ENCODE results near the gene THAP11.
"Not testable (repeated sequence)": the region's sequence is repeated elsewhere in the genome, so short reads cannot be mapped to it uniquely, and the experiment has no call there.

The THAP11 gene

DNA sequence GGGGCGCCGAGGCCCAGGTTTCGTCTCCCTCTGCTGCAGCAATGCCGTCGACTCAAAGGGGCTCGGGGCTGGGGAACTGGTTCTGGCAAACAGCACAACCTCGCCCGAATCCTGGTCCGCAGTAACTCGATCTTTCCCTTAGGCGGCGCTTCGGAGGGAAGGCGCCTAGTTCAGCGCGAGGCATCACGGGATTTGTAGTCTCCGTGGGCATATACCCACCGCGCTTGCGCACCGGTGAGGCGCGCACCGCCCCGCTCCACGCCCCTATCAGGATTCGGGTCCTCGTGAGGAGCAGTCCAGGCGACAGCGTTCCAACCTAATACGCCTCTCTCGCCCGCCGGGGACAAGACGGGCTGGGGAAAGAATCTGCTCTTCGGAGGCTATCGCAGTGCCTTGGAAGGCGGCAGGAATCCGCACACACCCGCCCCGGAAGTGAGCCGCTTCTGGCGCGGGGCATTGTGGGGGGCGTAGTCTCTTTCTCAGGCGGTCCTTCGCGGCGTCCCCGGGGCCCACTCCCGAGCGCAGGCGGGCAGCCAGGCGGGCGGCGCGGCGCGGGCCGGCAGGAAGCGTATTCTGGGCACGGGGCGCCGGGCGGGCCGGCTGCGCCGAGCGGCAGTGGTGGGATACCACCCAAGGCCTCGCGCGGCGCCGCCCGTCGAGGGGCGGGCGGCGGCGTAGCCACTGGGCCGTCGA, at the start of gene THAP11:
Gene THAP11, plus strand, starts transcription at position 505 of the 693 bp plus-strand sequence. CDS start 235 bp downstream, outside the sequence.
- DNase-seq, result peak; percentile 92

DNA sequence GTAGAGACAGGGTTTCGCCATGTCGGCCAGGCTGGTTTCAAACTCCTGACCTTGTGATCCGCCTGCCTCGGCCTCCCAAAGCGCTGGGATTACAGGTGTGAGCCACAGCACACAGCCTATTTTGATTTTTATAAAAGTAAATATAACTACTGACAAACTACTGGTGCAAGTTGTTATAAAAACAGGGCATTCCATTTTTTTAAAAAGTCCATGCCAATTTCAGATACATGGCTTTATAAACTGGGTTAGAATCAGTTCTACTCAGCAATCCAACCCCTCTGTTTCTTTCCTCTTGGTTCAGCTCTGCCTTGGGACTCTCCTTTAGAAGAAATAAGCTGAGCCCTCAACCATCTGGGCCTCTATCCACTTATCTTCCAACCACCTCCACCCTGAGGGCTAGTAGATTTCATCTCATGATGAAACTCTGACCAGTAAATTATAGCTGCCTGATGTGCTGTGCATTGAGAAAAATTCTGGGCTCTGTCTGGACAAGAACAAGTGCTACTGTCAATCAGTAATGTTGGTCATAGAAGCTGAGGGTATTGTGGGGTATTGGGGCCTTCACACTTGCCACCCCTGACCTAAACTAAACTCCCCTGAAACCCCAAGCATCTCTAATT, 45.9 kb upstream of the THAP11 start:
- no peak for DNase-seq

DNA sequence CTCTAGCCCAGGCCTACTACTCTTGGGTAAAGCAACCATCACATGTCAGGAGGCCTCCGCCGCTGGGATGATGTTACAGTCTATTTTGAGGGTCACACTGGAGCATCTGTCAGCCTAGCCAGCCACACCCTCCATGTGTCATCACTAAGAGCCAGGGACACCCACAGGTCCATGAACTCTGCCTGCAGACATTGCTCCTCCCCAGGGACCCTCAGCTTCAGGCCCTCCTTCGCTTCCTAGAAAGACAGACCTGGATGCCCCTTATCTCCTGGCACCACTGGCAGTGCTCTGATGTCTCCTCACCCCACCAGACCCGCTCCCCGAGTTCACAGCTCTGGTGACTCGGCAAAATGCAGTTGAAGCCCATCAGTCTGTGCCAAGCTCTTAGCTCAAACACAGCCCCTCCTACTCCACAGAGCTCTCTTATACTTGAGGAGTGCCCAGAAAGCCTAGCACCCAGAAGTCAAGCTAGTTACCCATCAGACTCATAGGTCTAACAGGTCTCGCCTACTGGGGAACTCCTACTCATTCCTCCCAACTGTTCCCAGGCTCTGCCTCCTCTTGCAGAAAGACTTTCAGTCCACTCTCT, 41.7 kb upstream of the THAP11 start:
- no peak for DNase-seq

DNA sequence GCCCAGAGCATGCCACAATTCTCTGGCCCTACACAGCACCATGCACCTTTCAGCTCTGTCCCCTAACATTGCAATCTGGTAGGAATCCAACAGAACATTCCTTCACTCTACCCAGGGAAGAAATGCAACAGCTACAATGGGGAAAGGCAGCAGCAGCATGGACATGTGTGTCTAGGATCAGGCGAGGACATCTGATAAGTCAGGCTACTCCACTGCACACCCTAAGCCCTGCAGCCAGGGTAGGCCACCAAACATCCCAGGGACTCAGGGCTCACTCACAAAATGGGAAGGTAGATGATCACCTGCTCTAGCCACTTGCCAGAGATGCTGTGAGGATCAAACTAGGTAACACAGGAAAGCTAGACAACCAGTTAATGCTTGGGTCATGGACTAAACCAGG, 40.9 kb upstream of the THAP11 start:
- no peak for DNase-seq

DNA sequence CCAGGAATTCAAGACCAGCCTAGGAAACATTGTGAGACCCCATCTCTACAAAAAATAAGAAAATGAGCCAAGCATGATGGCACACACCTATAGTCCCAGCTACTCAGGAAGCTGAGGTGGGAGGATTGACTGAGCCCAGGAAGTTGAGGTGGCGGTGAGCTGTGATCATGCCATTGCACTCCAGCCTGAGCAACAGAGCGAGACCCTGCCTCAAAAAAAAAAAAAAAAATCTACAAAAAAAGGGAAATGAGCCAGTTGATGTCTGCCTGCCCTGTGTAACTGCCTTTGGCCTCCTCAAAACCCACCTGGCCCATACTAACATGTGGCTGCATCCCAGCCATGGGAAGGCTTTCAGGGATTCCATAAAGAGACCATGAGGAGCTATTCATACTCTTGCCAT, 40.2 kb upstream of the THAP11 start:
- no peak for DNase-seq

DNA sequence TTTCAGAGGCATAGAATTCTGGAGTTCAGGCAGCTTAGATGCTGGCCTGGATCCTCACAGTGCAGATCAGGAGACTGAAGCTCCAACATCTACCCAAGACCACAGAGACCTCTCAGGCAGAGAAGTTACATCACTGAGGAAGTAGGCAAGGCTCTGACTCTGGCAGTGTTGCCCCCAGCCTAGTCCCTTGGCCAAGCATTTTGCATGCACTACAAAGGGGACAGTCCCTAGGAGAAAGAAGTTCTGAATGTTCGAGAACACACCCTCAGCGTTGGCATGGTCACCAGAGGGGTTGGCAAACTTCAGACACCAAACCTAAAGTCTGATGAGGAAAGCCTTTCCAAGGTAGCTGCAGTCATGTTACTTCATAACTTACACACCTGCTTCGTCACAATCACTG, 38.2 kb upstream of the THAP11 start:
- no peak for DNase-seq

DNA sequence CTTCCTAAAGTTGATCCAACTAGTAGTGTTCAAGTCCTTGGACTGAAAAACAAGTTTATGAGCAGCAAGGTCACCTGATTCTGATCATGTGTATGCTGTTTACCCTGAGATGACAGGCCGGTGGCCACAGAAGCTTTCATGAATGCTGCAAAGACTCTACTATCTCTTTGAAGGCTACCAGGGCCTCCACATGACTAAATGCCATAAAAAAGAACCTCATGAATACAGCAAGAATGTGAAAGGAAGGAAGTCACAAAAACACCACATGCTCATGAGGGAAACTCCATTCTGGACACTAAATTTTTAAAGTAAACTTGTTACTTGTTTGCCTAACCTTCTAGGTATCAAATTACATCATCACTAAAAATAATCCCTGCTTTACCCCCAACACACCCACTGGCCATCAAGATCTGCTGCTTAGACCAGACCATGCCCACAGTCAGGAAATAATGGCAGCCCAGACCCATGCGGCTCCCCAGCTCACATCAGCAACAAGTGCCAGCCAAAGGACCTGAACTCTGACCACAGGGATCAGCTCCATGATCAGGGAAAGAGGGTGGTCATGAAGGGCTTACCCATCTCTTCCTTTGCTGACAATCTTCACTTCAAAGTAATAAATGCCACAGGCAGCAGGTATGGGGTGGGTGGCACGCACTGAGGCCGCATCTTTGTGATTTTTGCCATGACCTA, 37.1 kb upstream of the THAP11 start:
- no peak for DNase-seq

DNA sequence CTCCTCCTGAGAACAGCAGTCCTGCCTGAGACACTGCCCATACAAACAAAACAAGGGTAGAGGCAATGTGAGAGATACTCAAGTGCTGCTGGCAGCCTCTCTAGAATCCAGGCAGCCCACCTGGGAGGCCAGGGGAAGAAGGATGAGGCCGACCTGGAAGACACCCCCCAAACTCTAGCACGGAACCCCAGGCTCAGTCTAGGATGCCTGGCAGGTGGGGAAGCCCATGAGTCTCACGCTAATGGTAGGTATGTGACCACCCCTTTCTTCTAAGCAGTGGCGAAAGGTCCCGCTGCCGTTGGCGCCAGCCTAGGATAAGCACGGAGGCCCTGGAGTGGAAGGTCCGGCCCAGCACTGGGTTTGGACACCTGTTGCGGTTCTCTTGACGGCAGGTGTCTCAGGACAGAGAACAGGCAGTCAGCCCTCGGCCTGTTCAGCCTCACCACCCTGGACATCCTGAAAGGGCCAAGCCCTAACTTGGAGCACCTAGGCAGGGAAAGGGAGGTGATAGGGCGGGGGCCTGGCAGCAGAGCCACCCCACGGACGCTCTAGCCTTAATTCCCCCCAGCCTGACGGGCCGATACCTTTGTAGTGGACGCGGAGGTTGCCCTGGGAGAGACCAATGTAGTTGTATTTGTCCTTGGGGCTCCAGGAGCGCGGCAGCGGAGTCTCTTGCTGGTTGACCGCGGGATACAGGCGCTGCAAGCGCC, 36.2 kb upstream of the THAP11 start:
- DNase-seq, result no peak

DNA sequence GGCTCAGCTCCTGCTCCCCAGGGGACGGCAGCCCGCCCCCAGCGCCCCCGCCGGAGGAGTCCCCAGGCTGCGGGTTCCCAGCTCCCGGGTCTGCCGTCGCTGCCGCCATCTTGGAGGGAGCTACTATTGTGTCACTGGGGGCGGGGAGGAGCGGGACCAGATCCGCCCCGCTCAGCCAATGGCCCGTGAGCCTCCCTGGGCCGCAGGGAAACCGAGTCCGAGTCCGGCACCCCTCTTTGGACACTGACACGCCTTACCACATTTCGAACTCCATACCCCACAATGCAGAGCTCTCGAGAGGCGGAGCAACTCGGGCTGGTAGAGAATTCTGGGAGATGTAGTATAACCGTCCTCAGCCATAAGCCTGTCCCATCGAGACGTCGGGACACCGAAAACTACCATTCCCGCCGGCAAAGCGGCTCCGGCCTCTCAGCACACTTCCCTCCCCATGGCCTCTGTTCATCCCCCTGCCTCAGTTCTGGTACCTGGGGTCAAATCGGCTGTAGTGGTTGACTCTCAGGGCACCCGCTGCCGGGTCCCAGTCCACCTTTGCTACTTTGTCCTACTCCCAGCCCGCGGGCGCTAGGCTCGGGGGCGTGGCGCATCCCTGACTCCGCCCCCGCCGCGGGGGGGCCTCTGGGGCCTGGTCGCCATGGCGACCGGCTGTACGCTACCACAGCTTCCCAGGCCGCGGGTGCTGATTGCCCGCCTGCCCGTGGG, 35.5 kb upstream of the THAP11 start, which contains the start of the genes RANBP10 and TSNAXIP1:
Gene RANBP10, minus strand, starts transcription at position 133 of the 720 bp plus-strand sequence. Its CDS starts 24 bp downstream, at position 109.
Gene TSNAXIP1, plus strand, starts transcription at position 462 of the 720 bp plus-strand sequence. CDS start 261 bp downstream, outside the sequence.
- peak; percentile 99 for DNase-seq

DNA sequence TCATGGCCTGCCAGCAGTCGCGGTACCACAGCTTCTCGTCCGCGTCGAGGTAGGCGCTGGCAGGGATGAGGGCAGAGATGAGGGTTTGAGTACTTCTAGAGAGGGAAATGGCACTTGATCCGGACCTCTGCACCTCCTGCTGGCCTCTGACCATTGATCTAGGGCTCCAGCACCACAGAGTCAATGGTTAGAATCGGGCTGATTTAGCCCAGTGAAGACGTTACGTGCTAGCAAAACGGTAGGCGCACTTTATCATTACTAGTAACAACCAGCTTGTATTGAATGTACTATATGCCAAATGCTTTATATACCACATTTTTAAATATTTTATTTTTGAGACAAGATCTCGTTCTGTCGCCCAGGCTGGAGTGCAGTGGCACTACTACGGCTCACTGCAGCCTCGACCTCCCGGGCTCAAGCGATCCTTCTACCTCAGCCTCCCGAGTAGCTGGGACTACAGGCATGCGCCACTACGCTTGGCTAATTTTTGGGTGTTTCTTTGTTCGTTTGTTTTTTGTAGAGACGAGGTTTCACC, 34.9 kb upstream of the THAP11 start:
- no peak for DNase-seq

DNA sequence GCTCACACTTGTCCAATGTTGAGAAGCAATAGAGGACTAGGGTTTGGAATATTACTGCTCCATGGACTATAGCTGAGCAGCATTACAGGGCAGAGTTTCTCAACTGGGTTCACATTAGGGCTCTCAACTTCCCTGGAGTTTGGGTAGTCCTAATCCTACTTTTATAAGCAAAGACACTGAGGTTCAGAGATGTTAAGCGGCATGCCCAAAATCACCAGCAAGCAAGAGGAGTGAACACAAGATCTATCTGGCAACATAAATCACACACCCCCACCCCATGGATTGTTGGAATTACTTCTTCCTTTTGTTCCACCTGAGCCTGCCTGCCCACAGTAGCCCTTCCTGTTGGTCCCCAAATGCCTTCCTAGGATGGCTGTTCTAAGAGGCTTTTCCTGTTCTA, 30.2 kb upstream of the THAP11 start:
- no peak for DNase-seq

DNA sequence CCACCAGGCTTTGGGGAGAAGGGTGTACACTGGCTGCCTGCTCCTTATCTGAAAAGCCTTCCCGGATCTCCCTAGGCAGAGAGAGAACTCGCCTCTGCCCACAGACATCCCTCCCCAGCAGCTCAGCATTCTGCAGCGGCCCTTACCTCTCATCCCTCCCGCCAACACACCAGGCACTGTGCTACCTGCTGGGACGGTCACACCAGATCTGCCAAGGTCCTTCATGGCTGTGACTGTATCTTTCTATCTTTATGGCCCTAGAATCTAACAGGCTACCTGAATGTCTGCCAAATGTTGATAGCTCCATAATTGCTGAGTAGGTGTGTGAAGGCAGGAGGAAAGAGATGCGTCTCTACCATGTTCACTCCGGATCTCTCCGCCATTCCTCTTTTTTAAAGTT, 27.6 kb upstream of the THAP11 start:
- DNase-seq, result no peak

DNA sequence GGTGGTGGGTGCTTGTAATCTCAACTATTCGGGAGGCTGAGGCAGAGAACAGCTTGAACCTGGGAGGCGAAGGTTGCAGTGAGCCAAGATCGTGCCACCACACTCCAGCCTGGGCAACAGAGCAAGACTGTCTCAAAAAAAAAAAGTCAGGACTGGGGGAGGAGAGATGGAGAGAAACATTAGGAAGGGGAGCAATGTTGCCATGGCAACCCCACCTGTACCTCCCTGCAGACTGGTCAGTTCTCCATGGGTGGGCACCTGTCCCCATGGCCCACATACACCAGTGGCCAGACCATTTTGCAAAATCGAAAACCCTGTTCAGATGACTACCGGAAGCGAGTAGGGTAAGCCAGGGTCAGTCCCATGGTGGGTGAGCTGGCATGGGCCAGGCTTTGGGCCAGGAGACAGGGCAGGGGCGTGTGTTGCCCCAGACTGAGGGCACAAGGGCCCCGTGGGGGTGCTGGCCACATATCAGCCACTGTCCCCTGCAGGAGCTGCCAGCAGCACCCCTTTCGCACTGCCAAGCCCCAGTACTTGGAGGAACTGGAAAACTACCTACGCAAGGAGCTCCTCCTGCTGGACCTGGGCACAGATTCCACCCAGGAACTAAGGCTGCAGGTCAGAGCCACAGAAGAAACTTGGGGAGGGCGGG, 21.4 kb upstream of the THAP11 start:
- DNase-seq, result no peak

DNA sequence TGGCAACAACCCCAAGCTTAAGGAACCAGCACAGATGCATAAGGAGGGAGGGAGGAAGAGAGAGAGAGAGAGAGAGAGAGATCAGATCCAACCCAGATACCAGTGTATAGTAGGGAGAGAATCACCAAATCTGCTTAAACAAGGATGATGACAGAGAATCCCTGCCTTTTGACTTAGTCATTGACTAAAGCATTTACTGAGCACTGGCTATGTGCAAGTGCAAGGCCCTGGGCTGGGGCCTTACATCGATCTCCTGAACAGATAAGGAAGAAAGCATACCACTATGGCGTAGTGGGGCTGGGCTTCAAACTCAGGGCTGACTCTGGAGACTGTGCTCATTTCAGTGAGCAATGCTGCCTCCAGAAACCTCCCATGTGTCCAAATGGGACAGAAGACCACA, 19.6 kb upstream of the THAP11 start:
- DNase-seq, result no peak

DNA sequence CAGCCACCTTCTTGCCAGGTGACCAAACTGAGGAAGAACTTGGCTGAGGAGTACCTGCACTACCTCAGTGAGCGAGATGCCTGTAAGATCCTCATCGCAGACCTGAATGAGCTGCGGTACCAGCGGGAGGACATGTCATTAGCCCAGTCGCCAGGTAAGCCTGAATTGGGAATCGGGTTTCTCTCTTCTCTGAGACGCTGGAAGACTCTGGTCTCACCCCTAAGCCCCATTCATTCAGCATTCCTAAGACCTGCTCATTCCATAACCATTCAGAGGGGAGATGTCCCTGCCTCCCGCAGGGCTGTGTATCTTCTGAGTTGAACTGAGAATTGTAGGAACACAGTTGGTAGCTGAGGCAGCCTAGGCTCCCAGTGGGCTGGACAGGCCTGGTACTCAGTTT, 17.0 kb upstream of the THAP11 start:
- no peak for DNase-seq

DNA sequence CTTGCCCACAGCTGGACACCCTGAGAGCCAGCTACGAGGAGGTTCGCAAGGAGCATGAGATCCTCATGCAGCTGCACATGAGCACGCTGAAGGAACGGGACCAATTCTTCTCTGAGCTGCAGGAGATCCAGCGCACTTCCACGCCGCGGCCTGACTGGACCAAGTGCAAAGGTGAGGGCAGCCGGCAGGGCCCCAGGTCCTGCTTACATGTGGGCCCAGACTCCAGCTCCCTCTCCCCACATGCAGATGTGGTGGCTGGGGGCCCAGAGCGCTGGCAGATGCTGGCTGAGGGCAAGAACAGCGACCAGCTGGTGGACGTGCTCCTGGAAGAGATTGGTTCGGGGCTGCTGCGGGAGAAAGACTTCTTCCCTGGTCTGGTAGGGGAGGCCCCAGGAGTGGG, 16.2 kb upstream of the THAP11 start:
- no peak for DNase-seq

DNA sequence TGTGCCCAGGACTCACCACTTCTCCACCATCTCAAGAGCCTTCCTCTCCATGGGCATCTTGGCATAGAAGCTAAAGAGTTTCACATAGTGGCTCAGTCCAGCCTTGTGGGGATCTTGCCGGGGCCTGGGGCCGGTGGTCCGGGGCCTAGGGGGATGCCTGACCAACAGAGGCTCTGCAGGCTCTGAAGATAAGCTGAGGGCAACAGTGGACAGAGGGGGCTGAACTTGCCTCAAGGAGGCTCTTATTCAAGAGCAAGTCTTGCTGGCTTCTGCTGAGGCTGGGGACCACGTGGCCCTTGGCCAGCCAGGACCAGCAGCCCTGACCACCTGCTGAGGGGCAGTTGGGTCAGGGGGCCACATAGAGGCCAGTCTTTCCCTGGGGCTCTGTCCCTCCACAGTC, 13.5 kb upstream of the THAP11 start:
- DNase-seq, result no peak

DNA sequence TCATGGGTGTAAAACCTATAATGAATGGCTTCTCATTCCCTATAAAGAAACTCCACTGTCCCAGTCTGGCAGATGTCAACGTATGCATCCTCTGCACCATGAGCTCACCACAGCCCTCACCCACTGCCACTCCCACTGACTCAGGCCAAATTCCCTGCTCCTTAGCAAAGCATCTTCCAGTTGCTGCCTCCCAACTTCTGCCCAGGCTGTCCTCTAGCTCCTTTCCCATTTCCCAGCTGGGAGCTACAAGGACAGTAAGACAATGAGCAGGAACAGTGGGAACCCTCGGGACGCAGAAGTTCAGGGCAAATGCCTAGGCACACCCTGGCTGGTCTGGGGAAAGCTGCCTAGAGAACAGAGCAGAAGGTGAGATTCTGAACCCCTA, 9.1 kb upstream of the THAP11 start:
- no peak for DNase-seq

DNA sequence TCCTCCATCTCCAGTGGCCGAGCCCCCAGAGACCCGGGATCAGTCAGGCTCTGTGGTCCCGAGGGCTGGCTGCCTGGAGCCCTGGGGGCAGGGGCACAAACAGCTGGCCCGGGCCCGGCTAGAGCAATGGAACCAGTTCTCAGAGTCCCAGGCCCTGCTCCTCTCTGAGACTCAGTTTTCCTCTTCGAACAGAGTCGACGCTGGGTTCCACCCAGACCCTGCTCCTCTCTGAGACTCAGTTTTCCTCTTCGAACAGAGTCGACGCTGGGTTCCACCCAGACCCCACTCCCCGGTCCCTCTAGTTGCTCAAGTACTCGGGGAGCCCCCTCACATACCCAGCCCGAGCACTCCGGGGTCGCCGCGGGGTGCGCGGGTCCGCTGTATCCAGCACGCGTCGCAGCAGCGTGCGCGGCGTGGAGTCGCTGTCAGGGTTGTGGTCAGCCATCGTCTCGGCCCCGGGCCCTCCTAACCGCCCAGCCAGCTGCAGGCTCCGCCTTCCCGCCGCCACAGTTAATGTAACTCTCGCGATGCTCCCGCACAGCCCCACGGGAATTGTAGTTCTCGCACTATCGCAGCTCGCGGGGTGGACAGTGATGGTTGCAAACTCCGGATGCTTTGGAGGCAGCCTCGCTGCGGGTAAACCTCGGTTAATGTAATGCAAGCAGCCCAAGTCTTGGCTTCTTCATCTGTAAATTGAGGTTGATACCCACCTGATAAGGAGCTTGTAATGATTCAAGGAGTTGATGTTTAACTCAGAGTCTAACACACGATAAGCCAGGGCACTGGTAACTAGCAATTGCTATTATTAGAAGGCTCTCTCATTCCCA, 8.5 kb upstream of the THAP11 start:
- peak; percentile 59 for DNase-seq

DNA sequence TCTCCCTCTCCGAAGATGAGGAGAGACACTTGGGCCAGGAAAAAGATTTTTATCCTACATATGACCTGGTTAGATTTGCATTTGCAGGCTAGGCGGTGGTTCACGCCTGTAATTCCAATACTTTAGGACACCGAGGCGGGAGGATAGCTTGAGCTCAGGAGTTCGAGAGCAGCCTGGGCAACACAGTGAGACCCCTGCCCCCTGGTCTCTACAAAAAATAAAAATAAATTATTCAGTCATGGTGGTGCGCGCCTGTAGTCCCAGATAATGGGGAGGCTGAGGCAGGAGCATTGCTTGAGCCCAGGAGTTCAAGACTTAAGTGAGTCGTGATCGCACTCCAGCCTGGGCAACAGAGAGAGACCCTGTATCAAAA, 7.9 kb upstream of the THAP11 start:
- DNase-seq, result no peak

DNA sequence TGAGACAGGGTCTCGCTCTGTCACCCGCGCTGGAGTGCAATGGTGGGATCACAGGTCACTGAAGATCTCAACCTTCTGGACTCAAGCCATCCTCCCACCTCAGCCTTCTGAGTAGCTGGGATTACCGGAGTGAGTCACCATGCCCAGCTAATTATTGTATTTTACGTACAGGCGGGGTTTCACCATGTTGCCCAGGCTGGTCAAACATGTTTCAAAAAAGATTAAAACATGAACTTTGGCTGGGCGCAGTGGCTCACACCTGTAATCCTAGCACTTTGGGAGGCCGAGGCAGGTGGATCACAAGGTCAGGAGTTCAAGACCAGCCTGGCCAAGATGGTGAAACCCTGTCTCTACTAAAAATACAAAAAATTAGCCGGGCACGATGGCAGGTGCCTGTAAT, 4.9 kb upstream of the THAP11 start:
- not testable (repeated sequence) for DNase-seq

Measured in DMS153 (cell line).